Activated T-cell treated with anti-CD3 and anti-CD28 coated beads, Interleukin-2, amount 50 U/mL, for 72 hours (primary cell): ENCODE results near the gene ELOF1. TPM values are rescaled to one million over a fixed set of nuclear protein-coding genes. Genes with fewer than 3 reads are reported as not detected.

Experiments
- ATAC-seq, 2 donors: fragments of 150-1000 bp; cut with Tn5 transposase; replicated peaks in 1 of 2; 2 replicates each; pipeline ENCODE4 v1.10.0; 2021; ENCODE audit warnings: moderate library complexity in 2 of 2, mild to moderate bottlenecking in 1 of 2
- DNase-seq, 2 donors: peaks; one replicate each; pipeline ENCODE4 v3.0.0; 2021 to 2022; ENCODE audit warnings: mixed read lengths in 1 of 2
- H3K27ac Mint-ChIP-seq: one replicate; pipeline ENCODE4 v1.8.0; 2022; ENCODE audit warnings: mild to moderate bottlenecking, moderate library complexity, mixed read lengths
- H3K27me3 Mint-ChIP-seq: one replicate; pipeline ENCODE4 v1.8.0; 2022; ENCODE audit warnings: low read depth, mixed read lengths
- H3K36me3 Mint-ChIP-seq, 2 donors: one replicate each; pipeline ENCODE4 v1.8.0; 2022; ENCODE audit warnings: mixed read lengths in 2 of 2, mild to moderate bottlenecking in 1 of 2; ENCODE audit not compliant: insufficient read depth in 2 of 2
- H3K4me1 Mint-ChIP-seq: one replicate; pipeline ENCODE4 v1.8.0; 2022; ENCODE audit warnings: low read depth, mixed read lengths
- H3K4me3 Mint-ChIP-seq, 2 donors: one replicate each; pipeline ENCODE4 v1.8.0; 2022; ENCODE audit warnings: mild to moderate bottlenecking in 2 of 2, mixed read lengths in 2 of 2, moderate library complexity in 2 of 2
- H3K9me3 Mint-ChIP-seq, 2 donors: one replicate each; pipeline ENCODE4 v1.8.0; 2022; ENCODE audit warnings: mixed read lengths in 2 of 2
- total RNA-seq, 2 donors: library from RNA; stranded (reverse); gene quantifications; one replicate each; pipeline ENCODE4 v1.2.3, GENCODE V29; 2022

The ELOF1 gene
- total RNA-seq, 2 donors from 2014 or later, result 50.8 to 50.9 TPM

GRCh38 chr19:11560404-11561051, 1.5 kb upstream of the ELOF1 start:
- Mint-ChIP-seq H3K27me3 (no peaks in the 10 kb centered on the region), H3K9me3 (no peaks in the 10 kb centered on the region), H3K4me3 (peak overlapping the region; percentile 88 to 97), H3K36me3 (peaks cover 5 to 6% of the 10 kb centered on the region in 2 donors), H3K4me1 (peaks cover 62% of the 10 kb centered on the region), H3K27ac (peak overlapping the region; percentile 74)
- DNase-seq (peak; percentile 77 to 79), ATAC-seq (peak; percentile 72 to 73)

DNA sequence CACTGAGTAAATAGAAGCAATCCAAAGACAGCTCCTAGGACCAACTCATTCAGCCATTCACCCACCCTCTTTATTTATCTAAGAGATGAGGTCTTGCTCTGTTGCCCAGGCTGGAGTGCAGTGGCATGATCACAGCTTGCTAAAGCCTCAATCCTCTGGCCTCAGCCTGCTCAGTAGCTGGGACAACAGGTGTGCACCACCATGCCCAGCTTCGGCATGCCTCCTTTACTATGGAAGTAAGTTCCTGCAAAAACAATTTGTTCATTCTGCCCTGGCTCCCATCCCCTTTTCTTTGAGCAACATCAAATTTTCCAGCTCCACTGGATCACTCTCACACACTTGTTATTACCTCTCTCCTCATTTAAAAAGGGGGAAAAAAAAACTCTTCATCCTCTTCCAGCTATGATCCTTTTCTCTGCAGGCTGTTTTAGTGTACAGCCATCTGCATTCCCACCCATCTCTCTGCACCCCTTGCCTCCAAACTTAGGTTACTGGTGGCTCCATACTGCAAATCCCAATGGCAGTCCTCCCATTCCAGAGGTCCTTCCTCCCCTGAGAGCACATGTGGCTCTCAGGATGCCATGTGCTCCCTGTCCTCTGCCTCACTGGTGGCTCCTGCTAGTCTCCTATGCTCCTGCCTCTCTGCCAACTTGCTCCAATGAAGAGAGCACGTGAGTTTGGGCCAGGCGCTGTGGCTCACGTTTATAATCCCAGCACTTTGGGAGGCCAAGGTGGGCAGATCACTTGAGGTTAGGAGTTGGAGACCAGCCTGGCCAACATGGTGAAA, 2.2 kb downstream of the ELOF1 start:
- Mint-ChIP-seq H3K9me3 (no peaks in the 10 kb centered on the region), H3K4me3 (peak overlapping the region in 1 of 2 donors; percentile 97), H3K36me3 (peaks cover 5 to 9% of the 10 kb centered on the region in 2 donors), H3K27me3 (no peaks in the 10 kb centered on the region), H3K27ac (no peak overlapping the region), H3K4me1 (peaks cover 63% of the 10 kb centered on the region)
- ATAC-seq (no peak), DNase-seq (no peak)

DNA sequence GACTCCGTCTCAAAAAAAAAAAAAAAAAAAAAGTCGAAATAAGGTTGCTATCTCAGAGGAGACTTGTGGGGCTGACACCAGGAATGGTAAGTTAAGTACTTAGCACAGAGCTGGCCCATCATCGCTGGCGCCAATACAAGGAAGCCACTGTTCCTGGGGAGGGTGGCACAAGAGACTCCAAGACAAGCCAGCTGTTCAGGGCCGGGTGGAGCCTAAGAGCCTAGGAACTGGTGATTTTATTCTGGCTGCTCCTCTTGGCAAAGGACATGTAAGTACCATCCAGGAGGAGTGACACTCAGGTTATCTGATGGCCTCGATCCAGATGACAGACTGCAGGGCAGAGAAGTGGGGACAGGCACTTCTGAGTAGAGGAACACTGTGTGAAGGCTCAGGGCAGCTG, 3.8 kb downstream of the ELOF1 start:
- Mint-ChIP-seq H3K4me3 (no peak overlapping the region), H3K36me3 (peaks cover 5 to 9% of the 10 kb centered on the region in 2 donors), H3K27me3 (no peaks in the 10 kb centered on the region), H3K4me1 (peaks cover 51% of the 10 kb centered on the region), H3K27ac (no peak overlapping the region), H3K9me3 (no peaks in the 10 kb centered on the region)
- DNase-seq (no peak), ATAC-seq (no peak)

DNA sequence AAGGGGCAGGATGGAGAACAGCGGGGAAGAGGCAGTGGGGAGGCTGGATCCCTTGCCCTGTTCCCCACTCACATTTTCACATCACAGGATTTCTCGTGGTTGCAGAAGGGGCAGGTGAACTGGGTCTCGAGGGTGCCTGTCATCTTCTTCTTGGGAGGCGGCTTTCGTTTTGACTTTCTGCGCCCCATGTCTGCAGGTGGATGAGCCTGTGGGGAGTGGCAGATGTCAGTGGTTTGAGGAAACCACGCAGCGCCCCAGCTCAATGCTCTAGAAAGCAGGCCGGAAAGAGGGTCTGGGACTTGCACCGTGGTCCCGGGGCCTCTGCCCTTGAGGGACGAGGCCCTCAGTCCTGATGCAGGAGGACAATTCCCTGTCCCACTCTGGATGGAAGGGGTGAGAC, 4.9 kb downstream of the ELOF1 start:
- Mint-ChIP-seq H3K4me3 (no peak overlapping the region), H3K9me3 (no peaks in the 10 kb centered on the region), H3K27ac (no peak overlapping the region), H3K27me3 (no peaks in the 10 kb centered on the region), H3K36me3 (peaks cover 2 to 6% of the 10 kb centered on the region in 2 donors), H3K4me1 (peaks cover 45% of the 10 kb centered on the region)
- peak in 1 of 2 donors; percentile 44 for DNase-seq
- peak in 1 of 2 donors; percentile 11 for ATAC-seq

DNA sequence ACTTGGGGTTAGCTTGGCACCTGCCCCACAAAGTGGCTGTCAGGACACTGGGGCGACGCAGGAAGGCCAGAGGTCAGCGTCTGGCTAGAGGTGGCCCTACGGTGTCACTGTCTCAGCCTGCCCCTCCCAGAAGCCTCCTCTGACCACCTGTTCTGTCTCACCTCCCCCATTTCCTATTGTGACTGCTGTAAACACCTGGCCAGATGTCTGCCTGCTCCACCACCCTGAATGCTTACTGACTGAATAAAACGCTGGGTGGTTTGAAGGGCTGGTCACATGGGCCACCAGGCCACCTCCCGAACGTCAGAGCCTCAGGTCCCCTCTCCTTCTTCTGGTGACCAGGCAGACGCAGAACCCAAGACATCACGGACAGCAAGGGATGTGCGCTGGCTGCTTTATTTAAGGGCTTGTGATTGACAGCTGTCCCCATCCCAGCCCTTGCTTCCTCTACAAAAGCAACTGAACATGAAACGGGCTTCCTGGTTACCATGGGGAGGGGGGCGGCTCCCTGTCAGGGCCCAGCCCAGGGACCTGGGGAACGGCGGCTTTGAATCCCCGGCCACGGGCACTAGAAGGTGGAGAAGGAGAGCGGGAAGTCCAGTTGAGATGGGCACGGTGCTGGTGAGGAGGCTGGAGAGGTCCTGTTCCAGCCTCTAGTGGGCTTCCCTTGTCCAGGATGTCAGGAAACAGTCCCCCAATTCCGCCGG, 6.2 kb downstream of the ELOF1 start:
- Mint-ChIP-seq H3K4me1 (peaks cover 35% of the 10 kb centered on the region), H3K27me3 (no peaks in the 10 kb centered on the region), H3K36me3 (peaks cover 0 to 6% of the 10 kb centered on the region in 2 donors), H3K9me3 (no peaks in the 10 kb centered on the region), H3K4me3 (no peak overlapping the region), H3K27ac (no peak overlapping the region)
- ATAC-seq (no peak), DNase-seq (no peak)

DNA sequence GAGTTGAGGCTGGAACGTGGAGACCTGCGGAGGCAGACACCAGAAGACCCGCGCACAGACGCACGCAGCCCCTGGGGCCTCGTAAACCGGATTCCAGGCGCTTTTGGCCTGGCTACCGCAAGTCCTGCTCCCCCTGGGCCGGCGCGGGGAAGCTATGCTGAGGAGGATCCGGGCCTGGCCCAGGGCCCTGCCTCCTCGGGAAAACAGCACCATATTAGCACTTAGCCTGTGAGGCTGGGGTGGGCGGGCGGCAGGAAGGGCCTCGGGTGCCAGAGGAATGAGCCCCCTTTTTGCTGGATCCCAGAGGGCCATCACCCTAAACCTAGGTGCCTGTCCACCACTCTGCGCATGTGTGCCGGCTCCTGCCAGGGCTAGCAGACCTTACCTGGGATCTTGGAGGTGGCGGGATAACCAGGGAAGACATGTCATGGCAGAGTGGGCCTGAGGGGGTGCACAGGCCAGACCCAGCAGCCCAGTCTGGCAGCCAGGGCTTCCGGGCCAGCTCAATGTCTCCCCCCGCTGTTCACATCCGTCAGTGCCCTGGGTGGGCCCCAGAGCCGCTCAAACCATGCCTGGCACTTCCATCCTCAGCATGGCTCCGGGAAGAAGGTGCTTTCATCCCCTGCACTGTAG, 7.3 kb downstream of the ELOF1 start:
- H3K4me3 Mint-ChIP-seq, result no peak overlapping the region
- H3K27me3 Mint-ChIP-seq, result no peaks in the 10 kb centered on the region
- no peak overlapping the region for H3K27ac Mint-ChIP-seq
- DNase-seq (no peak), ATAC-seq (peak in 1 of 2 donors; percentile 38)
- H3K36me3 Mint-ChIP-seq, result peaks cover 0 to 3% of the 10 kb centered on the region in 2 donors
- H3K4me1 Mint-ChIP-seq, result peaks cover 24% of the 10 kb centered on the region
- no peaks in the 10 kb centered on the region for H3K9me3 Mint-ChIP-seq

DNA sequence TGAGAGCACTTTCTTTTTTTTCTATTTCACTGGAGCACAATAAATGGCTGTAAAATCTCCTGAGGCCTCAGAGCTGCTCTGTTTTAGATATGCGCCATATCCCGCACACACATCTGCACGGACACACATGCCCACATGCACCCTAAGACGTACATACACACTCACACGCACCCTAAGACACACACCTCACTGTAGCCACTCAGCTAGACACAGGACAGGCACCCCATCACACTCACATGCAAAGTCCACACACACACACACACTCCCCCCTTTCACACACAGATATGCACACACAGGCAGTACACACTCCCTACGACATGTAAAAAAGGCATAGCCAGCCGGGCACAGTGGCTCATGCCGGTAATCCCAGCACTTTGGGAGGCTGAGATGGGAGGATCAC, 8.8 kb downstream of the ELOF1 start:
- DNase-seq (no peak), ATAC-seq (no peak)
- Mint-ChIP-seq H3K4me3 (no peak overlapping the region), H3K27me3 (no peaks in the 10 kb centered on the region), H3K27ac (no peak overlapping the region), H3K36me3 (peaks cover 0 to 3% of the 10 kb centered on the region in 2 donors), H3K9me3 (no peaks in the 10 kb centered on the region), H3K4me1 (peaks cover 12% of the 10 kb centered on the region)

DNA sequence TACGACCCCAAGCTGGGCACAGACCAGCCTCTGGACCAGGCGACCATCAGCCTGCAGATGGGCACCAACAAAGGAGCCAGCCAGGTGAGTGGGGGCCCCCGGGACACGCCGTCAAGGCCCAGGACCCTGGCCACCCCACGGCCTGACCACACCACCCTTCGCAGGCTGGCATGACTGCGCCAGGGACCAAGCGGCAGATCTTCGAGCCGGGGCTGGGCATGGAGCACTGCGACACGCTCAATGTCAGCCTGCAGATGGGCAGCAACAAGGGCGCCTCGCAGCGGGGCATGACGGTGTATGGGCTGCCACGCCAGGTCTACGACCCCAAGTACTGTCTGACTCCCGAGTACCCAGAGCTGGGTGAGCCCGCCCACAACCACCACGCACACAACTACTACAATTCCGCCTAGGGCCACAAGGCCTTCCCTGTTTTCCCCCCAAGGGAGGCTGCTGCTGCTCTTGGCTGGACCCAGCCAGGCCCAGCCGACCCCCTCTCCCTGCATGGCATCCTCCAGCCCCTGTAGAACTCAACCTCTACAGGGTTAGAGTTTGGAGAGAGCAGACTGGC, 9.6 kb downstream of the ELOF1 start:
- Mint-ChIP-seq H3K4me1 (peaks cover 8% of the 10 kb centered on the region), H3K9me3 (no peaks in the 10 kb centered on the region), H3K4me3 (no peak overlapping the region), H3K36me3 (peaks cover 0 to 3% of the 10 kb centered on the region in 2 donors), H3K27ac (no peak overlapping the region), H3K27me3 (peaks cover 5% of the 10 kb centered on the region)
- DNase-seq (no peak), ATAC-seq (no peak)

GRCh38 chr19:11547929-11548700, 10.9 kb downstream of the ELOF1 start:
- no peak overlapping the region for H3K4me3 Mint-ChIP-seq
- DNase-seq (no peak), ATAC-seq (no peak)
- no peaks in the 10 kb centered on the region for H3K9me3 Mint-ChIP-seq
- no peaks in the 10 kb centered on the region for H3K4me1 Mint-ChIP-seq
- H3K27ac Mint-ChIP-seq, result no peak overlapping the region
- H3K27me3 Mint-ChIP-seq, result peaks cover 5% of the 10 kb centered on the region
- H3K36me3 Mint-ChIP-seq, result peaks cover 0 to 2% of the 10 kb centered on the region in 2 donors

DNA sequence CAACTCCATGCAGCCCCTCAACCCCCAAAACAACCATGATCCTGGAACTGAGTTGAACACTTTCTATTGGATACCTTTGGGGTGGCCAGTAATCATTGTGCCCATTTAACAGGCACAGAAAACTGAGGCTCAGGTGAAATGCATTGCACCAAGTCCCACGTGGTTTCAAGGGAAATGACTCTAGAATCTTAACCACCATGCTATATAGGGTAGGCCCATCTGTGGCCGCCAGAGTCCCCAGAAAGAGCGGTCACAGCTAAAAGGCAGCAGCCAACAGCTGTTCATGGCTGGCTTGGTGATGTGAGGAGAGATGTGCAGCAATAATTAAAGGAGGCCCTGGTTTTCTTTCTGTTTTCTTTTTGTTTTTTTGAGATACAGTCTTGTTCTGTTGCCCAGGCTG, 17.8 kb downstream of the ELOF1 start:
- no peak for ATAC-seq
- H3K27ac Mint-ChIP-seq, result no peak overlapping the region
- no peak for DNase-seq
- no peaks in the 10 kb centered on the region for H3K9me3 Mint-ChIP-seq
- H3K4me1 Mint-ChIP-seq, result peaks cover 5% of the 10 kb centered on the region
- H3K4me3 Mint-ChIP-seq, result no peak overlapping the region
- H3K36me3 Mint-ChIP-seq, result no peaks in the 10 kb centered on the region
- H3K27me3 Mint-ChIP-seq, result peaks cover 25% of the 10 kb centered on the region

DNA sequence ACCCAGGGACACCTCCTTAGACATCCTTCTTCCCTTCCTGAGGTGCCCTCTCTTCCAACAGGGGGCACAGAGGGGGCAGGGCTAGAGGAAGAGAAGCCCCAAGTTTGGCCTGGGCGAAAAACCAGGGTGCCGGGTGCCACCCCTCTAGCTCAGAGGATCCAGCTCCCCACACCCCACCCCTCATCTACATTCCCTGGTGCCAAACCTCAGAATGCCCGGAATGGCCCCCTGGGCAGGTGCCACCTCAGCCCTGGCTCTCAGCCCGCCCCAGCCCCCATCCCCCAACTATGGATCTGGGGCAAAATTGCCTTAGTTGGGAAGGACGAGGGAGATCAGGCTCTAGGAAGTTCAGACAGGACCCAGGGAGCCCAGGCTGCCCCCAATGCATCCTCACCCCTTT, 18.4 kb downstream of the ELOF1 start:
- H3K27me3 Mint-ChIP-seq, result peaks cover 25% of the 10 kb centered on the region
- peaks cover 8% of the 10 kb centered on the region for H3K4me1 Mint-ChIP-seq
- no peaks in the 10 kb centered on the region for H3K9me3 Mint-ChIP-seq
- no peak for ATAC-seq
- H3K27ac Mint-ChIP-seq, result no peak overlapping the region
- no peak overlapping the region for H3K4me3 Mint-ChIP-seq
- H3K36me3 Mint-ChIP-seq, result no peaks in the 10 kb centered on the region
- no peak for DNase-seq
